ENCODE data around the gene APLF. TPM values are rescaled to one million over a fixed set of nuclear protein-coding genes. Genes with fewer than 3 reads are reported as not detected.

APLF gene
- total RNA-seq, 4 donors from 2014 or later: 2.9 to 28.5 (median 8.1) TPM

DNA sequence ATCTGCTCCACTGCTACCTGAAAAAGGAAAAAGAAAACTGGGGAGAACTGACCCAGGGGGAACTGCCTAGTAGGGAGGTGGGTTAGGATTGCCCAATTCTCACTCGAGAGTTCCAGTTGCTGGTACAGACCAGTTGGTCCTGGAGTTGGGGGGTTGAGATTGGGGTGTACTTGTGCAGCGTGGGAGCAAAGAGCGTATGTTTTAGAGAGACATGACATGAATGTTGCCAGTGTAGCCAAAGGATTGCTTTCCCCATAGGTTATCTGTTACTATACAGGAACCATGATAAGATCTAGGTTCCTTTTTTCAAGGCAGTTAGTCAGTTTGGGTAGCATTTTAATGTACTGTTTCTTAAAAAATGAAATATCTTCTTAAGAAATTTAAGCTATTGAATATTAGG, 68.6 kb downstream of the APLF start:
- Histone ChIP-seq H3K27me3 (no peaks in the 10 kb centered on the region), H3K36me3 (no peaks in the 10 kb centered on the region), H3K4me1 (no peaks in the 10 kb centered on the region), H3K9me3 (no peaks in the 10 kb centered on the region), H3K27ac (no peak overlapping the region), H3K4me3 (no peak overlapping the region)
- WGBS, 2 donors (ENCODE audit: low coverage in 1 of 2): 82 to 99% methylated on average over 3 of the region's 3 CpGs
- in situ Hi-C loops (cut with MboI; ENCODE audit: low pct_ligation_motif_present in 1 of 4, low pct_unique_long_range_greater_than_20kb in 1 of 4, low sequenced_read_pairs in 3 of 4): no loop called here
- intact Hi-C loops (cut with DNase I; ENCODE audit: low total_unique reads): no loop called here
- no peak for TF ChIP-seq EP300 (IDR thresholded peaks at IDR 0.05; ENCODE audit: low read depth)
- TF ChIP-seq POLR2A (IDR thresholded peaks at IDR 0.05): no peak
- TF ChIP-seq, protein P1, sequence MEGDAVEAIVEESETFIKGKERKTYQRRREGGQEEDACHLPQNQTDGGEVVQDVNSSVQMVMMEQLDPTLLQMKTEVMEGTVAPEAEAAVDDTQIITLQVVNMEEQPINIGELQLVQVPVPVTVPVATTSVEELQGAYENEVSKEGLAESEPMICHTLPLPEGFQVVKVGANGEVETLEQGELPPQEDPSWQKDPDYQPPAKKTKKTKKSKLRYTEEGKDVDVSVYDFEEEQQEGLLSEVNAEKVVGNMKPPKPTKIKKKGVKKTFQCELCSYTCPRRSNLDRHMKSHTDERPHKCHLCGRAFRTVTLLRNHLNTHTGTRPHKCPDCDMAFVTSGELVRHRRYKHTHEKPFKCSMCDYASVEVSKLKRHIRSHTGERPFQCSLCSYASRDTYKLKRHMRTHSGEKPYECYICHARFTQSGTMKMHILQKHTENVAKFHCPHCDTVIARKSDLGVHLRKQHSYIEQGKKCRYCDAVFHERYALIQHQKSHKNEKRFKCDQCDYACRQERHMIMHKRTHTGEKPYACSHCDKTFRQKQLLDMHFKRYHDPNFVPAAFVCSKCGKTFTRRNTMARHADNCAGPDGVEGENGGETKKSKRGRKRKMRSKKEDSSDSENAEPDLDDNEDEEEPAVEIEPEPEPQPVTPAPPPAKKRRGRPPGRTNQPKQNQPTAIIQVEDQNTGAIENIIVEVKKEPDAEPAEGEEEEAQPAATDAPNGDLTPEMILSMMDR (IDR thresholded peaks at IDR 0.05): no peak
- no peak for TF ChIP-seq POLR2AphosphoS5 (IDR thresholded peaks at IDR 0.05)
- no peak for DNase-seq

DNA sequence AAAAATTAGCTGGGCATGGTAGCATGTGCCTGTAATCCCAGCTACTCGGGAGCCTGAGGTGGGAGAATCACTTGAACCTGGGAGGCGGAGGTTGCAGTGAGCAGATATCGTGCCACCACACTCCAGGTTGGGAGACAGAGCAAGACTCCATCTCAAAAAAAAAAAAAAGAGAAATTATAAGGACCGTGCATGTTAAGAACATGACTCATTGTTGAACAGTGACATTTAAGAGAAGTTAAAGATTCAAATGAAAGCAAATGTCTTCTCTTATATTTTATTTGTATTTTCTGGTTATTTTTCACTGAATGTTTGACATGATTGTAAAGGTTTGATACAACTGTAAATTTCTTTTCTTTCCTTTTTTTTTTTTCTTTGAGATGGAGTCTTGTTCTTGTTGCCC, 69.6 kb downstream of the APLF start:
- WGBS, 2 donors (ENCODE audit: low coverage in 1 of 2): 90 to 91% methylated on average over 2 to 4 of the region's 4 CpGs
- no peak overlapping the region for H3K4me3 ChIP-seq
- no peaks in the 10 kb centered on the region for H3K4me1 ChIP-seq
- in situ Hi-C loops (cut with MboI; ENCODE audit: low pct_ligation_motif_present in 1 of 4, low pct_unique_long_range_greater_than_20kb in 1 of 4, low sequenced_read_pairs in 3 of 4) (no loop called here), intact Hi-C loops (cut with DNase I; ENCODE audit: low total_unique reads) (no loop called here)
- no peaks in the 10 kb centered on the region for H3K27me3 ChIP-seq
- TF ChIP-seq POLR2AphosphoS5 (IDR thresholded peaks at IDR 0.05): no peak
- TF ChIP-seq, protein P1 (IDR thresholded peaks at IDR 0.05): no peak
- TF ChIP-seq POLR2A (IDR thresholded peaks at IDR 0.05): no peak
- no peak for TF ChIP-seq EP300 (IDR thresholded peaks at IDR 0.05; ENCODE audit: low read depth)
- no peaks in the 10 kb centered on the region for H3K9me3 ChIP-seq
- no peak overlapping the region for H3K27ac ChIP-seq
- no peaks in the 10 kb centered on the region for H3K36me3 ChIP-seq
- no peak for DNase-seq

GRCh38 chr2:68537809-68538208, 70.4 kb downstream of the APLF start:
- Histone ChIP-seq H3K27ac (no peak overlapping the region), H3K27me3 (no peaks in the 10 kb centered on the region), H3K4me3 (no peak overlapping the region), H3K4me1 (no peaks in the 10 kb centered on the region), H3K36me3 (no peaks in the 10 kb centered on the region), H3K9me3 (no peaks in the 10 kb centered on the region)
- TF ChIP-seq EP300 (IDR thresholded peaks at IDR 0.05; ENCODE audit: low read depth): no peak
- TF ChIP-seq, protein P1 (IDR thresholded peaks at IDR 0.05): no peak
- TF ChIP-seq POLR2AphosphoS5 (IDR thresholded peaks at IDR 0.05): no peak
- TF ChIP-seq POLR2A (IDR thresholded peaks at IDR 0.05): no peak
- DNase-seq: no peak
- in situ Hi-C loops (cut with MboI; ENCODE audit: low pct_ligation_motif_present in 1 of 4, low pct_unique_long_range_greater_than_20kb in 1 of 4, low sequenced_read_pairs in 3 of 4) (no loop called here), intact Hi-C loops (cut with DNase I; ENCODE audit: low total_unique reads) (no loop called here)
- 50 to 66% methylated on average over 2 of the region's 2 CpGs for WGBS, 2 donors (ENCODE audit: low coverage in 1 of 2)

DNA sequence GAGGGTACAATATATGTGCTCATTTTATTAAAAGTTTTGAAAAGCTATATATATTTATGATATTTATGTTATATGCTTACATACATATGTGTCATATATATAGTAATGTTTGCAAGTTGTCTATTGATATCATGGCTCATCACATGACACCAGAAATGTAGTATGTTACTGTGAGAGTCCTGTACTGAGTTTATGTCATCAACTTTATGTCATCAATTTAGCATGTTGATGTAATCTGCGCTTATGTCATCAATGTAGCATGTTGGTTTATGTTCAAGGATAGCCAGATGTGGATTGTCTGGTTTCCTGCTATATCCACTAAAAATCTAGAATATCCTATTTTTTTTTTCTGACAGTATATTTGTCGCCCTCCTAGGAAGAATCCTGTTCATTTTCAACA, 77.4 kb downstream of the APLF start:
- Histone ChIP-seq H3K4me3 (no peak overlapping the region), H3K4me1 (no peaks in the 10 kb centered on the region), H3K27me3 (no peaks in the 10 kb centered on the region), H3K36me3 (no peaks in the 10 kb centered on the region), H3K27ac (no peak overlapping the region), H3K9me3 (no peaks in the 10 kb centered on the region)
- in situ Hi-C loops (cut with MboI; ENCODE audit: low pct_ligation_motif_present in 1 of 4, low pct_unique_long_range_greater_than_20kb in 1 of 4, low sequenced_read_pairs in 3 of 4): no loop called here
- intact Hi-C loops (cut with DNase I; ENCODE audit: low total_unique reads): no loop called here
- WGBS, 2 donors (ENCODE audit: low coverage in 1 of 2): 81 to 88% methylated on average over 2 of the region's 2 CpGs
- TF ChIP-seq POLR2A (IDR thresholded peaks at IDR 0.05): no peak
- no peak for TF ChIP-seq EP300 (IDR thresholded peaks at IDR 0.05; ENCODE audit: low read depth)
- TF ChIP-seq, protein P1 (IDR thresholded peaks at IDR 0.05): no peak
- no peak for TF ChIP-seq POLR2AphosphoS5 (IDR thresholded peaks at IDR 0.05)
- no peak for DNase-seq
